ENCODE results near the gene CLDN19. TPM values are rescaled to one million over a fixed set of nuclear protein-coding genes. Genes with fewer than 3 reads are reported as not detected.
A peak's percentile ranks its signal among the peaks of the same experiment; 100 is the strongest.
"Not testable (repeated sequence)": the region's sequence is repeated elsewhere in the genome, so short reads cannot be mapped to it uniquely, and the experiment has no call there.

Gene CLDN19
- total RNA-seq, 1 donor from 2014 or later, result not detected

GRCh38 chr1:42759114-42759513 is 19.1 kb upstream of the CLDN19 start:
- no peak for DNase-seq (ENCODE audit: low read depth in 2 of 2)

DNA sequence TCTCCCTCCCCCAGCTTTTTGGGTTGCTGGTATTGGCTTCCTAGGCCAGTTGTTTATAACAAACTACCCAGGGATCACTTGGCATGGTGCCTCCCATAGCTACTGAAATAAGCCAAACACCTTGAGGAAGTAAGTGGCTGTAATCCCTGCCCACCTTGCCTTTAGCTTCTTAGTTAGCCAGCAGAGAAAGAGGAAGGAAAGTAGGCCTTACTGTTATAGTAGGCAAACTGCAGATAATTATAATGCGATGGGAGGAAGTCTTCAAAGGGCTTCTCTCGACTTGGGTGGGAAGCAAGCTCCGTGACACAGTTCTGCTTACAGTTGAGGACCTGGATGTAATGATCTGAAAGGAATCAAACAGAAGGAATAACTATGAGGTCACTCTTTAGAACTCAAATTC is 18.6 kb upstream of the CLDN19 start:
- DNase-seq (ENCODE audit: low read depth in 2 of 2), result no peak

DNA sequence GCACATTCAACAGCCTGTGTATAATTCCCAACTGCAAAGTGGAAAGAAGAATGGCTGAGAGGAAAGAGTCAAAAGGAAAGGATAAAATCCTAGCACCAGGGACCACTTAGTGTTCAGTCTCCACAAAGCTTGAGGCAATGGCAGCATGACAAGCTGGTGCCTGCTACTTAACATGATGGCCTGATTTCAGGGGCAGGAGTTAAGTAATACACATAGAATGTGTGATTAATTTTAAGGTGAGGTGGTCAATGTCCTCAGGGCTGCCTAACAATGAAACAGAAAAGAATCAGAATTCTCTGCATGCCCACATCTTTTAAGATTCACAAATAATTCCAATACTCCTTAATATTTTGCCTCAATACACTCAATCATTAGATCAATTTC is 17.8 kb upstream of the CLDN19 start:
- DNase-seq (ENCODE audit: low read depth in 2 of 2), result no peak

DNA sequence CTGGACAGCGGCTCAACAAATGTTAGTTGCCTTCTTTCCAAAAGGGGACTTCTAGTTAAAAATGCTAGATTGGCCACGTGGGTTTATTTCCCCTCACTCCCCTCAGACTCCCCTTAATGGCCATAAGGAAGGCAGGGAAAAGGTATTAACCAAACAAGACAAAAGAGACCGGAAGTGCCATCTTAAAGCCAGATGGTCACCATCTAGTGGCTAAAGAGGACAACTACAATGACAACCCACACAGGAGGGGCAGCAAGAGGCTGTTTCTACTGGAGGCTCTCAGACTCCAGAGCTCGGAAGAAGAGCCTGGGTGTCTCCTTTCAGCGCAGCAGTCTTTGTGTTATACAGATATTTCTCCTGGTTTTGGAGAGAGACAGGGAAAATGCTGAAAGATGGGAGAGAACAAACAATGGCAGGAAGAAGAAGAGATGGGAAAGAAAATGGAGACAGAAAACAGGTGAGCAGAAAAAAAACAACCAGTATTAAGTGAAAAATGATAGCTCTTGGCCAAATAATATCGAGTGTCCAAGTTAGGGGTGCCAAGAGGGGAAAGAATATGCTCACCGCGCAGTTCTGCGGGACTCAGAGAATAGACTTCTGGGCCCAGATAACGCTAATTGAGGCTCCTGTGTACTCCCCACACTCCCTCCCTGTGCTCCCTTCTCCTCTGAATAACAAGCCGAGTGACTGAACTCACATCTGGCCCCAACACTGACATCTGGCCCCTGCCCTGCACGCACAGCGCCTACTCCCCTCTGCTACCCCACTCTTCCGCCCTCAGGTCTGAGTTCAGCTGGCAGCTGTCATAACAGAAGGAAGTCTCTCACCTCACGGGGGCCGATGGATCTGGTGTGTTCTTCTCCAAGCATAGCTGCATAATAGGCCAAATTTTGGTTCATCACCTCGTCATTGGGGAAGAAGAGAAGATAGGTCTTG is 17.2 kb upstream of the CLDN19 start:
- peak; percentile 56 to 74 for DNase-seq (ENCODE audit: low read depth in 2 of 2)

GRCh38 chr1:42753070-42753469 is 13.0 kb upstream of the CLDN19 start:
- DNase-seq (ENCODE audit: low read depth in 2 of 2), result no peak

DNA sequence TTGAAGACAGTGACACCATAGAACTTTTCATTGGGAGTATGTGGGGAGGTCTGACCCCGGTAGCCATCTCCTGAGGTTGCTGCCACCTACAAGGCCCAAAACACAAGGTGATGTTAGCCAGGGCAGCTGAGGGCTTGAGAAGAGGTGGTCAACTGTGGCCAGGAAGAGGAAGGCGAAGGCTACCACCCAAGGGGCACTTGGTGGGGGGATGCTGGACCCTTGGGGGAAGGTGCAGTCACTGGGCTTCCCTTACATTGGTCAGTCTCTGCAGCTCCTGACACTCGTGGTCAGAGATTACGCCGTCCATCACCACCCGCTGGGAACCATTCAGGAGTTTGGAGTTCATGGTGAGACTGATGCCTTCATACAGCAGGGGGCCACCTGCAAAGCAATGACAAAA is 12.2 kb upstream of the CLDN19 start:
- DNase-seq (ENCODE audit: low read depth in 2 of 2), result no peak

- DNase-seq (ENCODE audit: low read depth in 2 of 2), result not testable (repeated sequence)
These were observed 11.6 kb upstream of the CLDN19 start for GRCh38 chr1:42751511-42752070.

DNA sequence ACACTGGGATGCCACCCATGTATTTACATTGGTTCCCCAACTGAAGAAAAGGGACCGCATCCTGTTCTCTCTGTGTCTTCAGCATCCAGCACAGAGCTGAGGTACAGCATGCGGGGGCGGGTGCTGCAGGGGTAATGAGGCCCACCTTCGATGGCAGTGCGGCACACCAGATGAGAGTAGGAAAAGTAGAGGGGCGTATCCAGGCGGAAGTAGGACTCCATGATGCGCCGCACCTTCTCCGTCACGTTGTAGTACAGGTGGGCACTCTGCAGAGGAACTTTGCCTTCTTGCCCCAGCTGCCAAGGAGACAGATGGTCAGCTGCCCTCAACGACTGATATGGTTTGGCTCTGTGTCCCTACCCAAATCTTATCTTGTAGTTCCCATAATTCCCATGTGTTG is 10.0 kb upstream of the CLDN19 start:
- no peak for DNase-seq (ENCODE audit: low read depth in 2 of 2)

GRCh38 chr1:42748461-42749410 is 8.7 kb upstream of the CLDN19 start:
- no peak for DNase-seq (ENCODE audit: low read depth in 2 of 2)

- no peak for DNase-seq (ENCODE audit: low read depth in 2 of 2)
These were observed 8.0 kb upstream of the CLDN19 start for GRCh38 chr1:42748021-42748420.

- DNase-seq (ENCODE audit: low read depth in 2 of 2), result peak in 1 of 2 donors; percentile 46
These were observed 7.1 kb upstream of the CLDN19 start for GRCh38 chr1:42747125-42747524.

DNA sequence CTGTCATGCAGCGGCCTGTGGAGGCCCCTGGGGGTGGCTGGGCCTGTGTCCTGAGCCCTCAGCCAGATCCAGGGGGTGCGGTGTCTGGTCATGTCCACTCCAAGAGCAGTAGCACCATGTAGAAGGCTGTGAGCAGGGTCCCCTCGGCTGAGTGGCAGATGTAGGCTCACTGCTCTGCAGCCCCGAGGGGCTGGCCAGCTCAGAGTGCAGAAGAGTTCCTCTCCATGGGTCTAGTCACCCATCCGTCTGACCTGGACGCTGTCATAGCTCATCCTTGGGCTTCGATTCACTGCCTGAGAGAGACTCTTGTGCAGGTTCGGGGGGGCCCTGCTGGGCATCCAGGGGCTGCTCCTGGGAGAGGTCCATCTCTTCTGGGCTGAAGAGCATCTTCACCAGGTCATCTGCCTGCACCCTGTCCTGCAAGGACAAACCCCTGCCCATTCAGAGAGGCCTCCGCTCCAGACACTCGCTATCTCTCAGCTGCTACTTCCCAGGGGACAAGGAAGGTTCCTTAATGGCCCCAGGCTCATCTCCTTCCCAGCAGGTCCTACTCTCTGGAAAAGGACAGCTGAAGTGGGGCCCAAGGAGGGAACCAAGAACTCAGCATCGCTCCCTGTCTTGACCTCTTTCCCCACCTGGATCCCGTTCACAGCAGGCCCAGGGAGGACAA is 6.5 kb upstream of the CLDN19 start:
- DNase-seq (ENCODE audit: low read depth in 2 of 2), result no peak

DNA sequence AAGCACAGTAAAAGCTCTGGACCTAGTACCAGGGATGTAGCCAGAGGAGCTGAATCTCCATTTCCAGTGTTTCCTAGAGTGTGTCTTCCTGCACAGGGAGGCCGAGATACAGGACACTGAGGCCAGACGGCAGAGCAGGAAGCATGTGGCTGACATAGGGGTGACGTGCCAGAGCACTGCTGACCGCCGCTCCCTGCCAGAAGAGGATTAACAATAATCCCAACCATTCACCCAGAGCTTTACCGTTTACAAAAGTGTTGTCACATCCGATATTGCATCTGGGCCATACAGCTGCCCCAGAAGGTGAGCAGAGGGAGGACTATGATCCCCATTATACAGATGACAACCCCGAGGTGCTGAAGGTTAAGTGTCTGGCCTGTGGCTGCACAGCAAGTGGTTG is 5.8 kb upstream of the CLDN19 start:
- peak in 1 of 2 donors; percentile 23 for DNase-seq (ENCODE audit: low read depth in 2 of 2)

- DNase-seq (ENCODE audit: low read depth in 2 of 2), result no peak
These were observed 4.0 kb upstream of the CLDN19 start for GRCh38 chr1:42744148-42744413.

GRCh38 chr1:42743317-42744147 is 3.5 kb upstream of the CLDN19 start:
- no peak for DNase-seq (ENCODE audit: low read depth in 2 of 2)

- no peak for DNase-seq (ENCODE audit: low read depth in 2 of 2)
These were observed 2.7 kb upstream of the CLDN19 start for GRCh38 chr1:42742617-42743316.

- DNase-seq (ENCODE audit: low read depth in 2 of 2), result no peak
These were observed 2.1 kb upstream of the CLDN19 start for GRCh38 chr1:42742141-42742540.

DNA sequence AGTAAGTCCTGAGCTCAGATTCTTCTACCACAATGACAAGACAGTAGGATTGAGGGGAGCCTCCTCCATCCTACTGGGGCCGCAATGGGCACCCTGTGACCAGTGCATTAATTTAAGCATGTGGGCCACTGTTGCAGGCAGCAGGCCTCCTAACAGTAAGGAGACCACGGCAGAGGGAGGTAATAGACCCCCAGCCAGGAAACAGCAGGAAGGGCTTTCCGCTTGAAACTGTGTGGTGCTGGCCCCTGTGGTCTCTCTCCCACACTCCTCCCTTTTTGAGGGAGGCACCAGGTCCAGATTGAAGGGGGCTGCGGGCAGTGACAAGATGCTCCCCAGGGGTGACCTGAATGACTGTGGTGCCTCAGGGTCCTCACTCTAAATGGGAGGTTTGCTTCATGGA is 1.7 kb upstream of the CLDN19 start:
- DNase-seq (ENCODE audit: low read depth in 2 of 2), result no peak

- no peak for DNase-seq (ENCODE audit: low read depth in 2 of 2)
These were observed 980 bp upstream of the CLDN19 start for GRCh38 chr1:42740851-42741580.
